OCI-LY7 (cell line): Measurements from ENCODE around the gene PRSS27.

Experiments used
- EZH2phosphoT487 ChIP-seq: fragments of 200-600 bp; sonication (generic); IDR thresholded peaks from 2 replicates; pipeline ENCODE4 v1.6.1; 2018; ENCODE audit warnings: low read depth, borderline replicate concordance, mild to moderate bottlenecking, mixed run types, antibody characterized with exemption, low read length, moderate library complexity, mixed read lengths
- TF ChIP-seq, protein P1 (sequence below): fragments of 200-600 bp; sonication (generic); conservative IDR thresholded peaks from 2 replicates; pipeline ENCODE4 v1.5.1; 2014; ENCODE audit warnings: mild to moderate bottlenecking, antibody characterized with exemption, low read length, moderate library complexity, mixed read lengths

DNA sequence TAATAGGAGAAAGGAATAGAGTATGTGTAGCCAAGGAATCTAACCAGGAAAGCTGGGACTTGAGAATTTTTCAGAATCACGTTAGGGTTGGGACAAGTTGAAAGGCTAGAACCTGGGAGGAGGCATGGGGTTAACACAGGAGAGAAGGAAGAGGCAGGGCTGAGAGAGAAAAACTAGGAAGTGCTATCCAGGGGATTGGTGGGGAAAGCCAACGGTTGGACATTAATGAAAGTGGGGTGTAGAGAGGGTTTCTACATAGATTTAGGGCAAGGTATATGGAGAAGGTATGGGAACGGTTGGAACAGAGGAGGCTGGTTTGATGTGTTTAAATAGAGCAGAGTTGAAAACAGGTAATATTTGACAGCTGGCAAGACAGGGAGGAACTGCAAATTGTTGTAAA is 35.1 kb upstream of the PRSS27 start:
- TF ChIP-seq, protein P1, sequence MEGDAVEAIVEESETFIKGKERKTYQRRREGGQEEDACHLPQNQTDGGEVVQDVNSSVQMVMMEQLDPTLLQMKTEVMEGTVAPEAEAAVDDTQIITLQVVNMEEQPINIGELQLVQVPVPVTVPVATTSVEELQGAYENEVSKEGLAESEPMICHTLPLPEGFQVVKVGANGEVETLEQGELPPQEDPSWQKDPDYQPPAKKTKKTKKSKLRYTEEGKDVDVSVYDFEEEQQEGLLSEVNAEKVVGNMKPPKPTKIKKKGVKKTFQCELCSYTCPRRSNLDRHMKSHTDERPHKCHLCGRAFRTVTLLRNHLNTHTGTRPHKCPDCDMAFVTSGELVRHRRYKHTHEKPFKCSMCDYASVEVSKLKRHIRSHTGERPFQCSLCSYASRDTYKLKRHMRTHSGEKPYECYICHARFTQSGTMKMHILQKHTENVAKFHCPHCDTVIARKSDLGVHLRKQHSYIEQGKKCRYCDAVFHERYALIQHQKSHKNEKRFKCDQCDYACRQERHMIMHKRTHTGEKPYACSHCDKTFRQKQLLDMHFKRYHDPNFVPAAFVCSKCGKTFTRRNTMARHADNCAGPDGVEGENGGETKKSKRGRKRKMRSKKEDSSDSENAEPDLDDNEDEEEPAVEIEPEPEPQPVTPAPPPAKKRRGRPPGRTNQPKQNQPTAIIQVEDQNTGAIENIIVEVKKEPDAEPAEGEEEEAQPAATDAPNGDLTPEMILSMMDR, result no peak
- TF ChIP-seq EZH2phosphoT487, result no peak
